ENCODE measurements around the gene DNAI4.

DNA sequence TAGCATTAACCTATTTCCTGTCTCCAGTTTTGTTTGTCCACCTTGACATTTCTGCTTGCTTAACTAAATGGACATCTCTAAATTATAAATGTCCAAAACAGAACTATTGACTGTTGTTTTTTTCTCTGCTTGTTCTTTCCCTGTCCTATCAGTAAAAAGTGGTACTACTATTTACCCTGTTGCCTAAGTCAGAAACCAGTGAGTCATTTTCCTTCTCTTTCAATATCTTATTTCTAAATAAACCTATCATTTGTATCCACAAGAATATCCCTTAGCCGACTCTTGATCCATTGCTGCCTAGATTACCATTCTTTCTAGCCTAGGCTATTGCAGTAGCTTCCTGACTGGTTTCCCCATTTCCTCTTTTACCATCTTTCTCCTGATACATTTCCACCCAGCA, 22.6 kb upstream of the DNAI4 start:
- TF ChIP-seq, protein P1, sequence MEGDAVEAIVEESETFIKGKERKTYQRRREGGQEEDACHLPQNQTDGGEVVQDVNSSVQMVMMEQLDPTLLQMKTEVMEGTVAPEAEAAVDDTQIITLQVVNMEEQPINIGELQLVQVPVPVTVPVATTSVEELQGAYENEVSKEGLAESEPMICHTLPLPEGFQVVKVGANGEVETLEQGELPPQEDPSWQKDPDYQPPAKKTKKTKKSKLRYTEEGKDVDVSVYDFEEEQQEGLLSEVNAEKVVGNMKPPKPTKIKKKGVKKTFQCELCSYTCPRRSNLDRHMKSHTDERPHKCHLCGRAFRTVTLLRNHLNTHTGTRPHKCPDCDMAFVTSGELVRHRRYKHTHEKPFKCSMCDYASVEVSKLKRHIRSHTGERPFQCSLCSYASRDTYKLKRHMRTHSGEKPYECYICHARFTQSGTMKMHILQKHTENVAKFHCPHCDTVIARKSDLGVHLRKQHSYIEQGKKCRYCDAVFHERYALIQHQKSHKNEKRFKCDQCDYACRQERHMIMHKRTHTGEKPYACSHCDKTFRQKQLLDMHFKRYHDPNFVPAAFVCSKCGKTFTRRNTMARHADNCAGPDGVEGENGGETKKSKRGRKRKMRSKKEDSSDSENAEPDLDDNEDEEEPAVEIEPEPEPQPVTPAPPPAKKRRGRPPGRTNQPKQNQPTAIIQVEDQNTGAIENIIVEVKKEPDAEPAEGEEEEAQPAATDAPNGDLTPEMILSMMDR (IDR thresholded peaks at IDR 0.05): no peak
- no peak for TF ChIP-seq EP300 (IDR thresholded peaks at IDR 0.05)

All from tibial nerve (tissue), 4 donors.